Endothelial cell (in vitro differentiated cells): Measurements from ENCODE around the gene EME2. TPM values are rescaled to one million over a fixed set of nuclear protein-coding genes. Genes with fewer than 3 reads are reported as not detected.

Experiments
- DNase-seq: peaks from one replicate; pipeline ENCODE4 v3.0.0; 2021; ENCODE audit warnings: low spot score
- H3K27ac Mint-ChIP-seq: one replicate; pipeline ENCODE4 v1.8.0; 2021; ENCODE audit warnings: mixed read lengths, inconsistent platforms; ENCODE audit not compliant: unreplicated experiment
- H3K27me3 Mint-ChIP-seq: one replicate; pipeline ENCODE4 v1.8.0; 2021; ENCODE audit warnings: mild to moderate bottlenecking, moderate library complexity, mixed read lengths, inconsistent platforms; ENCODE audit not compliant: unreplicated experiment
- H3K36me3 Mint-ChIP-seq: one replicate; pipeline ENCODE4 v1.8.0; 2021; ENCODE audit warnings: mild to moderate bottlenecking, low read depth, mixed read lengths, inconsistent platforms; ENCODE audit not compliant: unreplicated experiment
- H3K4me1 Mint-ChIP-seq: one replicate; pipeline ENCODE4 v1.8.0; 2021; ENCODE audit warnings: mild to moderate bottlenecking, mixed read lengths, inconsistent platforms; ENCODE audit not compliant: unreplicated experiment
- H3K4me3 Mint-ChIP-seq: one replicate; pipeline ENCODE4 v1.8.0; 2021; ENCODE audit warnings: mild to moderate bottlenecking, mixed read lengths, inconsistent platforms; ENCODE audit not compliant: unreplicated experiment
- H3K9me3 Mint-ChIP-seq: one replicate; pipeline ENCODE4 v1.8.0; 2021; ENCODE audit warnings: mixed read lengths, inconsistent platforms; ENCODE audit not compliant: unreplicated experiment
- CTCF ChIP-seq: fragments of 200-600 bp; sonication (generic); IDR thresholded peaks from one replicate; pipeline ENCODE4 v1.5.0; 2021; ENCODE audit warnings: antibody characterized with exemption; ENCODE audit not compliant: unreplicated experiment
- total RNA-seq: library from RNA; stranded (reverse); fragmentation: NEBNext Ultra II Directional; extraction: Animal tissue kit (Norgen Biotek cat#: 25700); gene quantifications from one replicate; pipeline ENCODE4 v1.2.1, GENCODE V29; 2021; ENCODE audit not compliant: unreplicated experiment

The EME2 gene
- total RNA-seq, 1 donor from 2014 or later, result 25.4 TPM

DNA sequence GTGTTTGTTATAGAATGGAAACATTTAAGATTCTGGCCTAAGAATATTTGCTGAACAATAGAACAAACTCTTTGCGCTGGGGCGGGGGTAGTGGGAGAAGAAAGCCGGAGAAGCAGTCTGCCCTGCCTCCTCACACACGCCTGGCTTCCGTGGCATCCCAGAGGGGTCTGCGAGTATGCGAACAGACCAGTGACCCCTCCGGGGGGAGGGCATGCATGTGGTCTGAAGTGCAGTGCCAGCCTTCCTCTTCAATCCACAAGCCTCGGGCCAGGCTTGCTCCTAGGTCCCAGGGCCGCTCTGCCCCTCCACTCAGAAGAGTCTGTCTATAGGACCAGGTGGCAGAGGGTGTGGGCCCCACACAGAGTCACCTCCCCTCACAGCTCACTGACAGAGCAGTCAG is 35.0 kb downstream of the EME2 start:
- no peak overlapping the region for H3K27ac Mint-ChIP-seq
- H3K27me3 Mint-ChIP-seq, result peaks cover 3% of the 10 kb centered on the region
- H3K9me3 Mint-ChIP-seq, result no peaks in the 10 kb centered on the region
- DNase-seq, result no peak
- no peaks in the 10 kb centered on the region for H3K4me1 Mint-ChIP-seq
- peaks cover 24% of the 10 kb centered on the region for H3K36me3 Mint-ChIP-seq
- no peak overlapping the region for H3K4me3 Mint-ChIP-seq
- TF ChIP-seq CTCF, result no peak

GRCh38 chr16:1808691-1809090 is 36.1 kb downstream of the EME2 start:
- H3K27me3 Mint-ChIP-seq, result peaks cover 3% of the 10 kb centered on the region
- peaks cover 29% of the 10 kb centered on the region for H3K36me3 Mint-ChIP-seq
- DNase-seq, result no peak
- no peaks in the 10 kb centered on the region for H3K4me1 Mint-ChIP-seq
- H3K4me3 Mint-ChIP-seq, result no peak overlapping the region
- no peak overlapping the region for H3K27ac Mint-ChIP-seq
- TF ChIP-seq CTCF, result no peak
- H3K9me3 Mint-ChIP-seq, result no peaks in the 10 kb centered on the region

DNA sequence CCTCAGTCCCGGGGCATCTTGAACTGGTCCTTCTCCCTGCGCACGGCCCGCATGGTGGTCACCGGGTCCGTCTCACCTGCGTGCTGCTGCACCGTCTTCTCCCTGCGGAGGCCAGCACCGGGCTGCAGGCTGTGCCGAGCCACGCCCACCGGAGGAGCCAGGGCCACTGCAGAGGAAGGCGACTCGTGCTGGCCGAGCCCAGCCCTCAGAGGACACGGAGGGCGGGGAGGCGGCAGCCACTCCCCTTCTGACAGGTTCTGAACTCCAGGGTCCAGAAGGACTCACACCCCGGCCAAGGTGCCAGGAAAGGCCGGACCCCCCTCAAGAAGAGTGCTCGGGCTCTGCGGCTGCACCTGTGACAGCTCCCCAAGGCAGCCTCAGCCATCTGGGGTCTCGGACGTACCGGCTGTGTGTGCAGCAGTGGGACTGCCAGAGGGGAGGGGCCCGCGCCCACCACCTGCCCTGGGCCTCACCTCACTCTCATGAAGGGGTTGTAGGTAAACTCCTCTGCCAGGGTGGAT is 36.7 kb downstream of the EME2 start:
- no peak for TF ChIP-seq CTCF
- H3K27ac Mint-ChIP-seq, result no peak overlapping the region
- H3K4me1 Mint-ChIP-seq, result no peaks in the 10 kb centered on the region
- H3K4me3 Mint-ChIP-seq, result no peak overlapping the region
- H3K36me3 Mint-ChIP-seq, result peaks cover 32% of the 10 kb centered on the region
- no peak for DNase-seq
- H3K27me3 Mint-ChIP-seq, result peaks cover 3% of the 10 kb centered on the region
- no peaks in the 10 kb centered on the region for H3K9me3 Mint-ChIP-seq

GRCh38 chr16:1810106-1810505 is 37.5 kb downstream of the EME2 start:
- no peaks in the 10 kb centered on the region for H3K4me1 Mint-ChIP-seq
- H3K36me3 Mint-ChIP-seq, result peaks cover 36% of the 10 kb centered on the region
- no peak overlapping the region for H3K27ac Mint-ChIP-seq
- DNase-seq, result no peak
- no peak overlapping the region for H3K4me3 Mint-ChIP-seq
- TF ChIP-seq CTCF, result no peak
- H3K9me3 Mint-ChIP-seq, result no peaks in the 10 kb centered on the region
- H3K27me3 Mint-ChIP-seq, result no peaks in the 10 kb centered on the region

GRCh38 chr16:1810536-1810935 is 37.9 kb downstream of the EME2 start:
- no peak overlapping the region for H3K4me3 Mint-ChIP-seq
- no peaks in the 10 kb centered on the region for H3K4me1 Mint-ChIP-seq
- TF ChIP-seq CTCF, result no peak
- DNase-seq, result no peak
- H3K36me3 Mint-ChIP-seq, result peaks cover 39% of the 10 kb centered on the region
- H3K9me3 Mint-ChIP-seq, result no peaks in the 10 kb centered on the region
- H3K27me3 Mint-ChIP-seq, result no peaks in the 10 kb centered on the region
- no peak overlapping the region for H3K27ac Mint-ChIP-seq
